GM18858 (cell line): ENCODE data around the gene SPRR2B.
"Not testable (repeated sequence)": the region's sequence is repeated elsewhere in the genome, so short reads cannot be mapped to it uniquely, and the experiment has no call there.

Source experiments
- ATAC-seq: cut with Tn5 transposase; IDR thresholded peaks from one replicate; pipeline ENCODE4 v1.9.1; 2021; ENCODE audit not compliant: unreplicated experiment

Gene SPRR2B

DNA sequence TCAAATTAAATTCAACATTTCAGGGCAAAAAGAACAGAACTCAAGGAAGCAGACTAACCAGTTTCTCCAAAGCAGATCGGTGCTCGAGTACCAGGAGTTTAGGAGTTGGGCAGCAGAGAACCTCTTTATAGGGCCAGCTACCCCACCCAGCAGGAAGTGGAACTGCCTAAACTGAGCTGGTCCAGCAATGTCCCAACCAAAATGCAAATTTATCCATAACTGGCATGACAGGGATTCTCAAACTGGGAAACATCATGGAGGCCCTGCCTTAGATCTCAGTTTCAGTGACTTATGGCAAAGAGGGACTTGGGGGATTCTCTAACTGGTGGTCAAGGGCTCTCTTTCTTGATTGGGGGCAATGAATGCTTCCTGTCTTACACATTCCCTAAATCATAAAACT, at the start of gene SPRR2B:
SPRR2B (minus strand) TSS at position 101 of the 400 bp plus-strand sequence. CDS start 772 bp downstream, outside the sequence.
- ATAC-seq, result no peak

DNA sequence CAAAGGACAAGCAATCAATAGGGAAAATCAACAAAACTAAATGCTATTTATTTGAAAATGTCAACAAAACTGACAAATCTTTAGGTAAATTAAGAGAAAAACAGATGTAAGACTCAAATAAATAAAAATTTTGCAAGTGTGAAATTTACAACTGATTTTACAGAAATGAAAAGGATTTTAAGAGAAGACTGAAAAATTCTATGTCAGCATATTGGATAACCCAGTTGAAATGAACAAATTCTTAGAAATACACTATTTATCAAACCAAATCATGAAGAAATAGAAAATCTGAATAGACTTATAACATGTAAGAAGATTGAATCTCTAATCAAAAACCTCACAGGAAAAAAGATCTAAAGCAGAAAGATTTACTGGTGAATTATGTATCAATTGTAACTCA, 49.5 kb upstream of the SPRR2B start:
- no peak for ATAC-seq

DNA sequence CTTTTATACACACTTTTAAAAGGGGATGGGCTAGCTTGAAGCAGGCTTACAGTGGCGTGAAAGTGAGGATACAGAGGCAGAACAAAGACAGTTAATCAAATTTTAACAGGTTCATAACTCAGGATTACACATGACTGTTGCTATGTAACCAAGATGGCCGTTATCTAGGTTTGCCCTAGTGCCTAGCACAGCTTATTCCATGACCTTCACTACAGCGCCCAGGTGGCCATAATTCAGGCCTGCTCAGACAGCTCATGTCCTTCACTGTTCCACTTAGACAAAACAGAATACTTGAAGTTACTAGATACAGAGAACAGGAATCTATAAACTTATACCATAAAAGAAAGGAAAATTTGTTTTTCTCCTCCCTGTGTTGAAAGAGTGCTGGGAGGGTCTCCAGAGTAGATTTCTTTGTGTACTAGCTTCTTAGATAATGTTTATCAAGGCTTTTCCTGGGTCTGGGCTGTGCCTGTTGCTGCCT, 48.1 kb upstream of the SPRR2B start:
- no peak for ATAC-seq

DNA sequence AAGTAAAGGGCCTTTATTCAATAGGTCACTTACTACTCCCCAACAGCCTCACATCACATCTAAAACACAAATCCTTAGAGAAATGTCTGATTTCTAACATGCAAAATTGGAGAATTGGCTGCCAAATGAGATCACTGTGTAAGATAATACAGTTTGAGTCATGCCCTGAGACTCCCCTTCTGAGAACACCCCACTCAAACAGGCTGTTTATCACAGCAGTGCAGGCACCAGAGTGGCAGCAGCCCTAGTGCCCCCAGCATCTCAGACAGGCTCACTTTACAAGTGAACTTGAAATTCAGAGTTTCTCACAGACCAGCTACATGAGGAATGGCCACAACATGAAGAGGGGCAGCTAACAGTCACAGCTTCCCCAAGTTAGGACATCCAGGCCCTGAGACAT, 43.9 kb upstream of the SPRR2B start:
- ATAC-seq, result not testable (repeated sequence)

DNA sequence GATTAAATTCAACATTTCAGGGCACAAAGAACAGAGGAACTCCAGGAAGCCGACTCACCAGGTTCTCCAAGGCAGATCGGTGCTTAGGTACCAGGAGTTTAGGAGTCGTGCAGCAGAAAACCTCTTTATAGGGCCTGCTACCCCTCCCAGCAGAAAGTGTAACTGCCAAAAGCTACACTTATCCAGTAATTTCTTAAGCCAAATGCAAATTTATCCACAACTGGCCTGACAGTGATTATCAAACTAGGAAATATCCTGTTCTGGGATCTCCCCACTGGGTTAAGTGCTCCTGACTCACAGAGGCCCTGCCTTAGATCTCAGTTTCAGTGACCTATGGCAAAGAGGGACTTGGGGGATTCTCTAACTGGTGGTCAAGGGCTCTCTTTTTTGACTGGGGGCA, 42.0 kb upstream of the SPRR2B start, which contains the start of gene SPRR2F:
SPRR2F (minus strand) TSS at position 101 of the 400 bp plus-strand sequence. CDS start 783 bp downstream, outside the sequence.
- no peak for ATAC-seq

DNA sequence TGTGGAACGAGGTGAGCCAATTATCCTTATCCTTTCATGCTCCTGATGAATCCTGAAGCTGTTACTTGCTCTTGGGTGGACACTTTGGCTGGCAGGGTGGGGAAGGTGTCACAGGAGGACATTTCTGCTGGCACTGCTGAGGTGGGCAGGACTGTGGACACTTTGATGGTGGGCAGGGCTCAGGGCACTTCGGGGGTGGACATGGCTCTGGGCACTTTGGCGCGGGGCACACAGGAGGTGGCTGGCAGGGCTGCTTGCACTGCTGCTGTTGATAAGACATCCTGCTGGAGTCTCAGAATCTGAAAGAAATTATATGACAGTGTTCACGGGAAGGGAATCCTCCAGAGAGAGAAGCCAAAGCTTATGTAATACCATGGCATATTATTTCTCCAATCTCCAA, 41.0 kb upstream of the SPRR2B start:
- ATAC-seq, result not testable (repeated sequence)

DNA sequence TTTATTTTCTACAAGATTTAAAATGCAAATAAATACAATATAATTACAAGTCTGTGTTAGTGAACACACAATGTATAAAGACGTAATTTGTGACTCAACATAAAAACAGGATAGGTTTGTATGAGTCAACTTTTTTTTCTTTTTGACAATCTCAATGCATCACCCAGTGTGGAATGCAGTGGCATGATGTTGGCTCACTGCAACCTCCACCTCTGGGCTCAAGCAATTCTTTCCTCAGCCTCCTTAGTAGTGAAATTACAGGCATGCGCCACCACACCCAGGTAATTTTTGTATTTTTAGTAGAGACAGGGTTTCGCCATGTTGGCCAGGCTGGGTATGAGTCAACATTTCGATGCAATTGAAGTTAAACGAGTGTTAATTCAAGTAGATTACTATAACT, 28.8 kb upstream of the SPRR2B start:
- ATAC-seq, result no peak

DNA sequence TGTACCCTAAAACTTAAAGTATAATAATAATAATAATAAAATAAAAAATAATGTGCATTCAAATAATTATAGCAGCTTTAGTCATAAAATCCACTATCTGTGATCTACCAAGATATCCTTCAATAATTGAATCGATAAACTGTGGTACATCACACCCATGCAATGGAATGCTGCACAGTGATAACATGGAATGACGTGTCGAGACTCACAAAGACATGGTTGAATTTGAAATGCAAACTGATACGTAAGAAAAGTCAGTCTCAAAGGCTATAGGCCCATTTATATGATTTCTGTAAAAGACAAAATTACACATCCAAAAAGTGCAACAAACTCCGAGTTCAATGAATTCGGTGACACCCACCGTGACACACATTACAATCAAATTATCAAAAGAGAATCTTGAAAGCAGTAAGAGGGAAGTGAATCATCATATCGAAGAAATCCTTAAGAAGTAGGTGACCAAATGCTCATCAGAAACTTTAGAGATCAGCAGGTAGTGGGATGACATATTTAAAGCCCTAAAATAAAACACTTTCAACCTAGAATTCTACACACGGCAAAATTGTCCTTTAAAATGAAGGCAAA, 28.1 kb upstream of the SPRR2B start:
- no peak for ATAC-seq

DNA sequence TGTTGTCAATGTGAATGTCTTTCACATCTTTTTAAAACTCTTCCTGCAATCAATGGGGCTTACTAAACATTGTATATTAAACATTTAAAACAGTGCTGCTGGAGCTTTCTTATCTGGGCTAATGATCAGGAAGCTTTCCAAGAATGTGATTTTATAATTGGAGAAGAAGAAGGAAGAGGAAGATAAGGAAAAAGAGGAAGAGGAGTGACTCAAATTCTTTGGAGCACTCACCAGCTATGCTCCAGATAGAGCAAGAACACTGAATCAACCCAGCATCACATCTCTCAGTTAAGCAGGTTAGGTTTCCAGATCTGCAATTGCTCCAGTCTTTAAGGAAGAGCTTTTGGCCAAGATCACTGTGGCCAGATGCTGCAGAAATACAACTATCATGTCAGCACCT, 24.4 kb upstream of the SPRR2B start:
- ATAC-seq, result no peak

DNA sequence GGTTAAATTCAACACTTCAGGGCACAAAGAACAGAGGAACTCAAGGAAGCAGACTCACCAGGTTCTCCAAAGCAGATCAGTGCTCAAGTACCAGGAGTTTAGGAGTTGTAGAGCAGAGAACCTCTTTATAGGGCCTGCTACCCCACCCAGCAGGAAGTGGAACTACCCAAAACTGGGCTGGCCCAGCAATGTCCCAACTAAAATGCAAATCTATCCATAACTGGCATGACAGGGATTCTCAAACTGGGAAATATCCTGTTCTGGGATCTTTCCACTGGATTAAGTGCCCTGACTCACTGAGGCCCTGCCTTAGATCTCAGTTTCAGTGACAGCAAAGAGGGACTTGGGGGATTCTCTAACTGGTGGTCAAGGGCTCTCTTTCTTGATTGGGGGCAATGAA, 23.0 kb upstream of the SPRR2B start, which contains the start of gene SPRR2E:
SPRR2E (minus strand) TSS at position 101 of the 400 bp plus-strand sequence. CDS start 775 bp downstream, outside the sequence.
- no peak for ATAC-seq

DNA sequence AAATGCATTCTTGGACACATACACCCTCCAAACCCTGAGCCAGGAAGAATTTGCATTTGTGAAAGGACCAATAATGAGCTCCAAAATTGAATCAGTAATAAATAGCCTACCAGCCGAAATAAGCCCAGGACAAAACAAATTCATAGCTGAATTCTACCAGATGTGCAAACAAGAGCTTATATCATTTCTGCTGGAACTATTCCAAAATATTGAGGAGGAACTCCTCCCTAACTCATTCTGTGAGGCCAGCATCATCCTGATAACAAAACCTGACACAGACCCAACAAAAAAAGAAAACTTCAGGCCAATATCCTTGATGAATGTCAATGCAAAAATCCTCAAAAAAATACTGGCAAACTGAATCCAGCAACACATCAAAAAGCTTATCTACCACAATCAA, 16.2 kb upstream of the SPRR2B start:
- no peak for ATAC-seq

DNA sequence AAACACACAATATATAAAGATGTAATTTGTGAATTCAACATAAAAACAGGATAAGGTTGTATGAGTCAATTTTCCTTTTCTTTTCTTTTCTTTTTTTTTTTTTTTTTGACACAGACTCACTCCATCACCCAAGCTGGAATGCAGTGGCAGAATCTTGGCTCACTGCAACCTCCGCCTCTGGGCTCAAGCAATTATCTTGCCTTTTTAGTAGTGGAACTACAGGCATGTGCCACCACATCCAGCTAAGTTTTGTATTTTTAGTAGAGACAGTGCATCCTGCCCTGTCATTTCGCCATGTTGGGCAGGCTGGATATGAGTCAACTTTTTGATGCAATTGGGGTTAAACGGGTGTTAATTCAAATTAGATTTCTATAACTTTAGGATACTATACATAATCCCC, 10.3 kb upstream of the SPRR2B start:
- ATAC-seq, result no peak

DNA sequence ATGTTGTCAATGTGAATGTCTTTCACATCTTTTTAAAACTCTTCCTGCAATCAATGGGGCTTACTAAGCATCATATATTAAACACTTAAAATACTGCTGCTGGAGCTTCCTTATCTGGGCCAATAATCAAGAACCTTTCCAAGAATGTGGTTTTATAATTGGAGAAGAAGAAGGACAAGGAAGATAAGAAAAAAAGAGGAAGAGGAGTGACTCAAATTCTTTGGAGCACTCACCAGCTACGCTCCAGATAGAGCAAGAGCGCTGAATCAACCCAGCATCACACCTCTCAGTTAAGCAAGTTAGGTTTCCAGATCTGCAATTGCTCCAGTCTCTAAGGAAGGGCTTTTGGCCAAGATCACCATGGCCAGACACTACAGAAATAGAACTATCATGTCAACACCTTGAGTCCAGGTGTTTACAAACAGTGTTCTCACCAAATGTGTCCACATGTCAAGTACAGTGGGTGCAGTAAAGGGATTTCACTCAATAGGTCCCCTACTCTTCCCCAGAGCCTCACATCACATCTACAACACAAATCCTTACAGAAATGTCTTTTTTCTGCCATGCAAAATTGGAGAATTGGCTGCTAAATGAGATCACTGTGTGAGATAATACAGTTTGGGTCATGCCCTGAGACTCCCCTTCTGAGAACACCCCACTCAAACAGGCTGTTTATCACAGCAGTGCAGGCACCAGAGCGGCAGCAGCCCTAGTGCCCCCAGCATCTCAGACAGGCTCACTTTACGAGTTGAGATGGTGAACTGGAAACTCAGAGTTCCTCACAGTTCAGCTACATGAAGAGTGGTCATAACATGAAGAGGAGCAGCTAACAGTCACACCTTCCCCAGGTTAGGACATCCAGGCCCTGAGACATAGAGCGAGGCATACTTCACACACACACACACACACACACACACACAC, 1.7 kb upstream of the SPRR2B start:
- no peak for ATAC-seq

DNA sequence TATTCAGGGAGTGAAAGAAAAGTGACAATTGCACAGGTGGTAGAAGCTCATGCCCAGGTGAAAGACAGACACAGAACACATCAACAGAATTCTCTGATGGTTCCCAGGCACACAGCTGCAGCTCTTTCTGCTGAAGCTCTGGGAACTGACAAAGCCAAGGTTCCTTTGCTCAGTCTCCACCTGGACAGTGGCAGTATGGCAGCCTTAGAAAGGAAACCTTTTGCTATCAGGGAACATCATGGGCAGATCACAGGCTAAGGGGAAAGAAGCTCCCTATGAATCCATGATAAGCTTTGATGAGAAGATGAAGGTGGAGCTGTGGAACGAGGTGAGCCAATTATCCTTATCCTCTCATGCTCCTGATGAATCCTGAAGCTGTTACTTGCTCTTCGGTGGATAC, 1.2 kb downstream of the SPRR2B start:
- ATAC-seq, result no peak

DNA sequence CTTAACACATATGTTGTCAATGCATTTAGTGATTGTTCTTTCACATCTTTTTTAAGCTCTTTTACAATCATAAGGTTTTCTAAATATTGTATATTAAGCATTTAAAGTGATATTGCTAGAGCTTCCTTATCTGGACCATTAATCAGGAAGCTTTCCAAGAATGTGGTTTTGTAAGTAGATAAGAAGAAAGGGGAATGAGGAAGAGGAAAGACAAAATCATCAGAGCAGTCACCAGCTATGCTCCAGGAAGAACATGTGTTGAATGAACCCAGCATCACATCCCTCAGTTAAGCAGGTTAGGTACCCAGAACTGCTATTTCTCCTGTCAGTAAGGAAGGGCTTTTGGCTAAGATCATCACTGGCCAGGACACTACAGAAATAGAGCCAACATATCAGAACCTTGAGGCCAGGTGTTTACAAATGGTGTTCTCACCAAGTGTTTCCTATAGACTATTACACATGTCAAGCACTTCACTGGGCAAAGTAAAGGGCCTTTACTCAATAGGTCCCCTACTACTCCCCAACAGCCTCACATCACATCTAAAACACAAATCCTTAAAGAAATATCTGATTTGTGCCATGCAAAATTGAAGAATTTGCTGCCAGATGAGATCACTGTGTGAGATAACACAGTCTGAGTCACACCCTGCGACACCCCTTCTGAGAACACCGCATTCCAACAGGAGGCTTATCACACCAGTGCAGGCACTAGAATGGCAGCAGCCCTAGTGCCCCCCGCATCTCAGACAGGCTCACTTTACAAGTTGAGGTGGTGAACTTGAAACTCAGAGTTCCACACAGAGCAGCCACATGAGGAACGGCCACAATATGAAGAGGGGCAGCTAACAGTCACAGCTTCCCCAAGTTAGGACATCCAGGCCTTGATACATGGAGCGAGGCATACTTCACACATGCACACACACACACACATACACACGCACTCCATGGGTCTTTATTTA, 12.3 kb downstream of the SPRR2B start:
- no peak for ATAC-seq

DNA sequence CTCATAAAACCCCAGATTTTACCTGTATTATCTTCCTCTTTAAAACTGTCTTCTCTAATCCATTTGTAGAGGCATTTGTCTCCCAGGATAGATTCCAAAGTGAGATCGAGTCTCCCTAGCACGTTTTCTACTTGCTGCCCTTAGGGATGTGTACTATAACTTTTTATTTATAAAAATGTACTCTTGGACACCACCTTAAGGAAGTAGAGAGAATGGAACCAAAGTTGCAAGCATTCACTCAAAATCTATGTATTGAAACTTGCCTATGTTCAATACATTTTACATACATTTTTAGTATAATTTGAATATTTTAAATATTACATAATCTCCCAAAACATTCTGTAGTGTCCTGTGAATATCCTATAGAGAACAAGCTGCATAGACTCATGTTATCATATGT, 13.3 kb downstream of the SPRR2B start:
- no peak for ATAC-seq

DNA sequence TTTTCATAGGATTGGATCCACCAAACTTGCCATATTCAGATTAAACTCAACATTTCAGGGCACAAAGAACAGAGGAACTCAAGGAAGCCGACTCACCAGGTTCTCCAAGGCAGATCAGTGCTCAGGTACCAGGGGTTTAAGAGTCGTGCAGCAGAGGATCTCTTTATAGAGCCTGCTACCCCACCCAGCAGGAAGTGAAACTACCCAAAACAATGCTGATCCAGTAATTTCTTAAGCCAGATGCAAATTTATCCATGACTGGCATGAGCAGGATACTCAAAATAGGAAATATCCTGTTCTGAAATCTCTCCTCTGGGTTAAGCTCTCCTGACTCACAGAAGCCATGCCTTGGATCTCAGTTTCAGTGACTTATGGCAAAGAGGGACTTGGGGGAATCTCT, 14.0 kb downstream of the SPRR2B start, which contains the start of gene SPRR2A:
SPRR2A (minus strand) TSS at position 138 of the 400 bp plus-strand sequence. CDS start 777 bp downstream, outside the sequence.
- ATAC-seq, result no peak

DNA sequence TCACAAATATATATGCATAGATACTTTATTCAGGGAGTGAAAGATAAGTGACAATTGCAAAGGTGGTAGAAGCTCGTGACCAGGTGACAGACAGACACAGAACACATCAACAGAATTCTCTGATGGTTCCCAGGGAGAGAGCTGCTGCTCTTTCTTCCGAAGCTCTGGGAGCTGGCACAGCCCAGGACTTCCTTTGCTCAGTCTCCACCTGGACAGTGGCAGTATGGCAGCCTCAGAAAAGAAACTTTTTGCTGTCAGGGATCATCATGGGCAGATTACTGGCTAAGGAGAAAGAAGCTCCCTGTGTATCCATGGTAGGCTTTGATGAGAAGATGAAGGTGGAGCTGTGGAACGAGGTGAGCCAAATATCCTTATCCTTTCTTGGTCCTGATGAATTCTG, 15.3 kb downstream of the SPRR2B start:
- ATAC-seq, result not testable (repeated sequence)

DNA sequence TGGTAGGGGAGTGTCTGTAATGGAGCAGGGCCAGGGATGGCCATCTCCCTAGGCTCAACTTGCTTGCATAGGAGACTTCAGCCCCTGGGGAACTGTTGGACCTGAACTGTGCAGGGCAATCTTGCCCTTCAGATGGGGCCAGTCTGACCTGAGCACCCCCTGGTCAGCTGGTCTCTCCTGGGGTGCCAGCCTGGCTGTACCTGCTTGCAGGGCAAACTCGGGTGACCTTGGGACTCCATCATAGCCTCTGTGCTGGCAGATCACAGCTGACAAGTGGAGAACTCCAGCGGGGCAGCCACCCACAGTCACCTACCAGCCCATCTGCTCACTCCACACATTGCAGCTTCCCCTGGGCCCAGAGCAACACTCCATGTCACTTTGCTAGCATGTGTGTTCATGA, 22.2 kb downstream of the SPRR2B start:
- no peak for ATAC-seq

DNA sequence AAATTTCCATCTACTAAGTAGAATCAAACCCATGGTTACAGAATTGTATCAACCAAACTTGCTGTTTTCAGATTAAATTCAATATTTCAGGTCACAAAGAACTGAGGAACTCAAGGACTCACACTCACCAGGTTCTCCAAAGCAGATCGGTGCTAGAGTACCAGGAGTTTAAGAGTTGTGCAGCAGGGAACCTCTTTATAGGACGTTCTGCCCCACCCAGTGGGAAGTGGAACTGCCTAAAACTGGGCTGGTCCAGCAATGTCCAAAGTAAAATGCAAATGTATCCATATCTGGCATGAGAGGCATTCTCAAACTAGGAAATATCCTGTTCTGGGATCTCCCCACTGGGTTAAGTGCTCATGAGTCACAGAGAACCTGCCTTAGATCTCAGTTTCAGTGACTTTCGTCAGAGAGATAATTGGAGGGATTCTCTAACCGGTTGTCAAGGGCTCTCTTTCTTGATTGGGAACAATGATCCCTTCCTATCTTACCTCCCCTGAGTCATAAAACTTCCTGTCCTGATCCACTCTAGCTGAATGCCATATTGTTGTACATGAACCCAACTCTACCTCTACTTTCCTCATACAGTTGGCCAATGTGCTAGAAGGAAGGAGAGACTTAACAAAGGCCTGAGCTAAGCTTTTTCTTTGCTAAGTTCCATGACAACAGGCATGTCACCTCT, 30.3 kb downstream of the SPRR2B start, which contains the start of gene SPRR2D:
SPRR2D (minus strand) TSS at position 171 of the 682 bp plus-strand sequence. CDS start 774 bp downstream, outside the sequence.
- no peak for ATAC-seq
